MM.1S (cell line): ENCODE results near the gene CNBD2.
"Not testable (repeated sequence)": the region's sequence is repeated elsewhere in the genome, so short reads cannot be mapped to it uniquely, and the experiment has no call there.

Source experiments
- EZH2 ChIP-seq: fragments of 300-600 bp; sonication (generic); optimal IDR thresholded peaks from 2 replicates; pipeline ENCODE3; 2017; ENCODE audit warnings: low read depth, mild to moderate bottlenecking, antibody characterized with exemption, low read length, mixed read lengths
- EZH2phosphoT487 ChIP-seq: fragments of 300-600 bp; sonication (generic); IDR thresholded peaks from 2 replicates; pipeline ENCODE4 v1.6.1; 2018; ENCODE audit warnings: antibody characterized with exemption, low read length
- TF ChIP-seq, protein P1 (sequence below): fragments of 300-600 bp; sonication (generic); IDR thresholded peaks from 2 replicates; pipeline ENCODE4 v1.5.1; 2016; ENCODE audit warnings: antibody characterized with exemption, low read length, mixed read lengths

GRCh38 chr20:36053863-36054518, 85.6 kb downstream of the CNBD2 start:
- TF ChIP-seq EZH2, EZH2phosphoT487: not testable (repeated sequence)
- TF ChIP-seq, protein P1, sequence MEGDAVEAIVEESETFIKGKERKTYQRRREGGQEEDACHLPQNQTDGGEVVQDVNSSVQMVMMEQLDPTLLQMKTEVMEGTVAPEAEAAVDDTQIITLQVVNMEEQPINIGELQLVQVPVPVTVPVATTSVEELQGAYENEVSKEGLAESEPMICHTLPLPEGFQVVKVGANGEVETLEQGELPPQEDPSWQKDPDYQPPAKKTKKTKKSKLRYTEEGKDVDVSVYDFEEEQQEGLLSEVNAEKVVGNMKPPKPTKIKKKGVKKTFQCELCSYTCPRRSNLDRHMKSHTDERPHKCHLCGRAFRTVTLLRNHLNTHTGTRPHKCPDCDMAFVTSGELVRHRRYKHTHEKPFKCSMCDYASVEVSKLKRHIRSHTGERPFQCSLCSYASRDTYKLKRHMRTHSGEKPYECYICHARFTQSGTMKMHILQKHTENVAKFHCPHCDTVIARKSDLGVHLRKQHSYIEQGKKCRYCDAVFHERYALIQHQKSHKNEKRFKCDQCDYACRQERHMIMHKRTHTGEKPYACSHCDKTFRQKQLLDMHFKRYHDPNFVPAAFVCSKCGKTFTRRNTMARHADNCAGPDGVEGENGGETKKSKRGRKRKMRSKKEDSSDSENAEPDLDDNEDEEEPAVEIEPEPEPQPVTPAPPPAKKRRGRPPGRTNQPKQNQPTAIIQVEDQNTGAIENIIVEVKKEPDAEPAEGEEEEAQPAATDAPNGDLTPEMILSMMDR: not testable (repeated sequence)
